HepG2 (cell line): Measurements from ENCODE around the gene H1-8.

Experiments
- ARNT ChIP-seq: fragments of 450-650 bp; IDR thresholded peaks from 2 replicates; pipeline ENCODE4 v1.6.1; 2017
- CREM ChIP-seq, 2 experiments: sonication (generic) in 1 of 2; formaldehyde crosslinking in 1 of 2; IDR thresholded peaks; 2 replicates each; pipeline versions ENCODE4 v1.4.0 to v1.6.1; 2016 to 2020; ENCODE audit warnings: antibody characterized with exemption in 1 of 2, mild to moderate bottlenecking in 1 of 2, missing genetic modification reagents in 1 of 2
- CTCF ChIP-seq: sonication (generic); formaldehyde crosslinking; IDR thresholded peaks from 2 replicates; pipeline ENCODE4 v1.5.0; 2020; ENCODE audit warnings: mild to moderate bottlenecking, missing genetic modification reagents, moderate library complexity
- FOXA3 ChIP-seq: IDR thresholded peaks from 2 replicates; pipeline ENCODE4 v1.6.1; 2016; ENCODE audit warnings: missing genetic modification reagents, missing compliant biosample characterization
- FOXK1 ChIP-seq: sonication (generic); formaldehyde crosslinking; IDR thresholded peaks from 2 replicates; pipeline ENCODE4 v1.4.0; 2020; ENCODE audit warnings: low read depth, missing genetic modification reagents, borderline replicate concordance
- HNF4G ChIP-seq, 2 experiments: sonication (generic) in 1 of 2; formaldehyde crosslinking in 1 of 2; IDR thresholded peaks; 2 replicates each; pipeline versions ENCODE4 v1.4.0 to v1.6.1; 2011 to 2020; ENCODE audit warnings: borderline replicate concordance in 2 of 2, low read depth in 2 of 2, mild to moderate bottlenecking in 2 of 2, low read length in 1 of 2, missing genetic modification reagents in 1 of 2, moderate library complexity in 1 of 2
- MXD4 ChIP-seq: IDR thresholded peaks from 2 replicates; pipeline ENCODE4 v1.6.1; 2016; ENCODE audit warnings: mild to moderate bottlenecking, missing biosample characterization, missing genetic modification reagents
- NFKBIZ ChIP-seq: IDR thresholded peaks from 2 replicates; pipeline ENCODE4 v1.6.1; 2018; ENCODE audit warnings: missing genetic modification reagents, missing compliant biosample characterization
- ZC3H4 ChIP-seq: sonication (generic); formaldehyde crosslinking; IDR thresholded peaks from 2 replicates; pipeline ENCODE4 v1.4.0; 2020; ENCODE audit warnings: missing genetic modification reagents, borderline replicate concordance
- ZNF383 ChIP-seq: sonication (generic); formaldehyde crosslinking; IDR thresholded peaks from 2 replicates; pipeline ENCODE4 v1.4.0; 2020; ENCODE audit warnings: missing genetic modification reagents, mild to moderate bottlenecking, borderline replicate concordance
- ZNF407 ChIP-seq: sonication (generic); formaldehyde crosslinking; IDR thresholded peaks from one replicate; pipeline ENCODE4 v1.5.1; 2020; ENCODE audit warnings: mild to moderate bottlenecking, missing genetic modification reagents; ENCODE audit errors: not compliant biosample characterization
- ZNF512 ChIP-seq: sonication (generic); formaldehyde crosslinking; IDR thresholded peaks from 2 replicates; pipeline ENCODE4 v1.4.0; 2020; ENCODE audit warnings: mild to moderate bottlenecking, missing genetic modification reagents

- TF ChIP-seq ZNF407 (CRISPR knock-in tag) (no peak), HNF4G (IDR thresholded peaks at IDR 0.05; ENCODE audit: borderline replicate concordance, low read depth, low read length) (no peak), HNF4G (CRISPR knock-in tag; IDR thresholded peaks at IDR 0.05; ENCODE audit: borderline replicate concordance, low read depth) (no peak), CTCF (no peak), FOXA3 (no peak), NFKBIZ (CRISPR knock-in tag) (no peak), ZNF512 (CRISPR knock-in tag) (no peak), CREM (IDR thresholded peaks at IDR 0.05) (no peak), CREM (CRISPR knock-in tag; IDR thresholded peaks at IDR 0.05) (no peak), ARNT (no peak), MXD4 (no peak), ZNF383 (CRISPR knock-in tag) (no peak), ZC3H4 (no peak), FOXK1 (no peak)
Observed at GRCh38 chr3:129567176-129567705, 24.3 kb downstream of the H1-8 start.
